ENCODE data around the gene TEX28. TPM values are rescaled to one million over a fixed set of nuclear protein-coding genes. Genes with fewer than 3 reads are reported as not detected.

The TEX28 gene
- total RNA-seq, 1 experiment from 2014 or later: not detected

DNA sequence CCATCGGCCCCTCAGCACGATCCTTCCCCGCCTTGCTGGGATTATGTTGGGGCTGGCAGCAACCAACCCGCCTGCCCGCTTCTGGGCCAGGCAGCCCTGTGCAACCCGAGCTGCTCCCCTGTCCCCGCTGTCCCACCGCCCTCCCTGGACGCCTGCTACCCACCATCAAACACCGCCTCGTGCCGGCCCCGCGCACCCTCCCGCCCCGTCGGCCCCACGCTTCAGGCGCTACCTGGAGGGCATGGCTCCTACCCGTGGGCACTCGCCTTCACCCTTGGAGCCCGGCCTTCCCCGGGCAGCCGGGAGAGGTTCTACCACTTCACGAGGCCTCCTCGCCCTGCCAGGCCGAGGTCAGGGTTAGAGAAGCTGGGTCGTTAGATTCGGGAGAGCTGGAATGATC is 37.6 kb upstream of the TEX28 start:
- Histone ChIP-seq H3K27ac (ENCODE audit: low read depth, low read length, poor library complexity, severe bottlenecking) (no peak overlapping the region), H3K36me3 (ENCODE audit: insufficient read depth, low read length, poor library complexity, severe bottlenecking) (no peaks in the 10 kb centered on the region), H3K27me3 (replicated peaks; ENCODE audit: insufficient read depth, low read depth, low read length, poor library complexity) (no peaks in the 10 kb centered on the region), H3K4me3 (ENCODE audit: low read depth, low read length, poor library complexity, severe bottlenecking) (no peak overlapping the region), H3K4me1 (ENCODE audit: insufficient read depth, low read length, poor library complexity, severe bottlenecking) (no peaks in the 10 kb centered on the region), H3K9me3 (ENCODE audit: low read depth, low read length, poor library complexity, severe bottlenecking) (no peaks in the 10 kb centered on the region)
- POLR2A ChIA-PET (ENCODE audit: low non-redundant PET): no interaction called here
- no peak for TF ChIP-seq EZH2 (IDR thresholded peaks at IDR 0.05; ENCODE audit: borderline replicate concordance, low read depth, low read length, poor library complexity, severe bottlenecking)
- TF ChIP-seq, protein P1, sequence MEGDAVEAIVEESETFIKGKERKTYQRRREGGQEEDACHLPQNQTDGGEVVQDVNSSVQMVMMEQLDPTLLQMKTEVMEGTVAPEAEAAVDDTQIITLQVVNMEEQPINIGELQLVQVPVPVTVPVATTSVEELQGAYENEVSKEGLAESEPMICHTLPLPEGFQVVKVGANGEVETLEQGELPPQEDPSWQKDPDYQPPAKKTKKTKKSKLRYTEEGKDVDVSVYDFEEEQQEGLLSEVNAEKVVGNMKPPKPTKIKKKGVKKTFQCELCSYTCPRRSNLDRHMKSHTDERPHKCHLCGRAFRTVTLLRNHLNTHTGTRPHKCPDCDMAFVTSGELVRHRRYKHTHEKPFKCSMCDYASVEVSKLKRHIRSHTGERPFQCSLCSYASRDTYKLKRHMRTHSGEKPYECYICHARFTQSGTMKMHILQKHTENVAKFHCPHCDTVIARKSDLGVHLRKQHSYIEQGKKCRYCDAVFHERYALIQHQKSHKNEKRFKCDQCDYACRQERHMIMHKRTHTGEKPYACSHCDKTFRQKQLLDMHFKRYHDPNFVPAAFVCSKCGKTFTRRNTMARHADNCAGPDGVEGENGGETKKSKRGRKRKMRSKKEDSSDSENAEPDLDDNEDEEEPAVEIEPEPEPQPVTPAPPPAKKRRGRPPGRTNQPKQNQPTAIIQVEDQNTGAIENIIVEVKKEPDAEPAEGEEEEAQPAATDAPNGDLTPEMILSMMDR (conservative IDR thresholded peaks at IDR 0.05; ENCODE audit: low read depth, low read length): no peak
- intact Hi-C loops (cut with micrococcal nuclease; ENCODE audit: unreplicated experiment): no loop called here
- CTCF ChIA-PET: no interaction called here
- no TSS peak for BruUV-seq (replicated peaks)
- no peak for DNase-seq (ENCODE audit: low spot score)

DNA sequence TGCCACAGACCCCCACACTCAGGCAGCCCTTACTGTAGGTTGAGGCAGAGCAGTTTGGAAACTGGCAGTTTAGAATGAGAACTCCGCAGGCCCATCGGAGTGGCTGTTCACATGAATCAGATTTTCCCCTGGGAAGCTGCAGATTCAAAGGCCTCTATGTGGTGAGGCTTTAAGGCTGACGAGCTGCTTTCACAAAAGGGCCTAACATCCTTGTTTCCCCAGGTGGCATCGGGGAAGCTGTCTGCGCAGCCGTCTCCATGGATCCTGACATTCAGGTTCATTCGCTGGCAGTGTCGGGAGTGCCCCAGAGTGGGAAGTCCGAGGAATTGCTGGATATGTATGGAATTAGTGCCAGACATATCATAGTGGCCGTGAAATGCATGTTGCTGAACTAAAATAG is 34.4 kb upstream of the TEX28 start:
- Histone ChIP-seq H3K4me3 (ENCODE audit: low read depth, low read length, poor library complexity, severe bottlenecking) (no peak overlapping the region), H3K4me1 (ENCODE audit: insufficient read depth, low read length, poor library complexity, severe bottlenecking) (no peaks in the 10 kb centered on the region), H3K27ac (ENCODE audit: low read depth, low read length, poor library complexity, severe bottlenecking) (no peak overlapping the region), H3K36me3 (ENCODE audit: insufficient read depth, low read length, poor library complexity, severe bottlenecking) (no peaks in the 10 kb centered on the region), H3K9me3 (ENCODE audit: low read depth, low read length, poor library complexity, severe bottlenecking) (no peaks in the 10 kb centered on the region), H3K27me3 (replicated peaks; ENCODE audit: insufficient read depth, low read depth, low read length, poor library complexity) (peaks cover 11% of the 10 kb centered on the region)
- BruUV-seq (replicated peaks): no TSS peak
- intact Hi-C loops (cut with micrococcal nuclease; ENCODE audit: unreplicated experiment): no loop called here
- no peak for DNase-seq (ENCODE audit: low spot score)
- TF ChIP-seq, protein P1 (conservative IDR thresholded peaks at IDR 0.05; ENCODE audit: low read depth, low read length): no peak
- no peak for TF ChIP-seq EZH2 (IDR thresholded peaks at IDR 0.05; ENCODE audit: borderline replicate concordance, low read depth, low read length, poor library complexity, severe bottlenecking)
- ChIA-PET CTCF (no interaction called here), POLR2A (ENCODE audit: low non-redundant PET) (no interaction called here)

DNA sequence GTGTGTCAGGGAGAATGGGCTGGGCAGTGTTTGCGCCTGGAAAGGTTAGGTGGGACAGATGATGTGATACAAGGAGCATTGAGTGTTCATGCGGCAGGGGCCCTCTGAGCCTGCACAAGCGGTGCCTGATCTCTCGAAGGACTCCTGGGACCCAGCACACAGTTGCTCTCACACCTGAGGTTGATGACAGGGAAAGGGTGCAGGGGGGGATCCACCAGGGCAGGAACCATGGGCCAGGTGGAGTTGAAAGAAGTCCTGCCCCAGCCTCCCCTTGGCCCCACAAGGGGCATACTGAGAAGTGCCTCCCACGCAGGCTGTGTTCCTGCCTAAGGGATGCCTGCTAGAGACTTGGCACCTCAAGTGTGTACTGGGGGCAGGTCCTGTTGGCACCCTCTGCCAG is 33.7 kb upstream of the TEX28 start:
- no peak for TF ChIP-seq EZH2 (IDR thresholded peaks at IDR 0.05; ENCODE audit: borderline replicate concordance, low read depth, low read length, poor library complexity, severe bottlenecking)
- TF ChIP-seq, protein P1 (conservative IDR thresholded peaks at IDR 0.05; ENCODE audit: low read depth, low read length): no peak
- no peaks in the 10 kb centered on the region for H3K9me3 ChIP-seq (ENCODE audit: low read depth, low read length, poor library complexity, severe bottlenecking)
- no peak for DNase-seq (ENCODE audit: low spot score)
- intact Hi-C loops (cut with micrococcal nuclease; ENCODE audit: unreplicated experiment): no loop called here
- H3K4me1 ChIP-seq (ENCODE audit: insufficient read depth, low read length, poor library complexity, severe bottlenecking): no peaks in the 10 kb centered on the region
- BruUV-seq (replicated peaks): no TSS peak
- peaks cover 12% of the 10 kb centered on the region for H3K27me3 ChIP-seq (replicated peaks; ENCODE audit: insufficient read depth, low read depth, low read length, poor library complexity)
- H3K27ac ChIP-seq (ENCODE audit: low read depth, low read length, poor library complexity, severe bottlenecking): no peak overlapping the region
- H3K36me3 ChIP-seq (ENCODE audit: insufficient read depth, low read length, poor library complexity, severe bottlenecking): no peaks in the 10 kb centered on the region
- POLR2A ChIA-PET (ENCODE audit: low non-redundant PET): no interaction called here
- H3K4me3 ChIP-seq (ENCODE audit: low read depth, low read length, poor library complexity, severe bottlenecking): no peak overlapping the region
- CTCF ChIA-PET: no interaction called here
